GM12878 (cell line): ENCODE measurements around the gene TAS2R3. TPM values are rescaled to one million over a fixed set of nuclear protein-coding genes. Genes with fewer than 3 reads are reported as not detected.

Experiments
- ATAC-seq: fragments of 200-7000 bp; cut with Tn5 transposase; 3 replicates; pipeline ENCODE4 v1.9.1; 2020; ENCODE audit warnings: mild to moderate bottlenecking, moderate library complexity
- BruUV-seq: library from RNA; stranded (reverse); fragments of 400-500 nt; replicated peaks from 2 replicates; lab custom pipeline; 2021; lab: Mats Ljungman, UMichigan
- CTCF ChIA-PET: fragments of 300-600 bp; sonication (Branson Sonifier 250); formaldehyde crosslinking; extraction: SDS; loops from one replicate; lab custom pipeline; 2021; ENCODE audit warnings: inconsistent platforms; lab: Yijun Ruan, JAX
- POLR2A ChIA-PET: fragments of 350-600 bp; formaldehyde crosslinking; extraction: SDS; loops from one replicate; lab custom pipeline; 2021; ENCODE audit warnings: inconsistent platforms; lab: Charles Lee
- RAD21 ChIA-PET: fragments of 300-600 bp; sonication (Branson Sonifier 250); formaldehyde crosslinking; loops from one replicate; lab custom pipeline; 2023; ENCODE audit warnings: antibody characterized with exemption; ENCODE audit not compliant: unreplicated experiment; lab: Charles Lee
- SMC1A ChIA-PET: fragments of 300-600 bp; sonication (Branson Sonifier 250); formaldehyde crosslinking; loops from one replicate; lab custom pipeline; 2023; ENCODE audit not compliant: unreplicated experiment, uncharacterized antibody; lab: Charles Lee
- DNase-seq: peaks from one replicate; pipeline ENCODE4 v3.0.0-alpha.2; 2011; ENCODE audit warnings: low read depth, low spot score
- FAIRE-seq: peaks from 3 replicates; lab custom pipeline; 2011; peaks lifted over from hg19 to GRCh38; lab: Jason Lieb, UNC
- H2AFZ ChIP-seq: 2 replicates; pipeline ENCODE4 v1.6.0; 2011; ENCODE audit warnings: low read depth, low read length, control low read depth; ENCODE audit not compliant: control insufficient read depth
- H3K27ac ChIP-seq: 2 replicates; pipeline ENCODE4 v1.5.1; 2011; ENCODE audit warnings: control low read depth; ENCODE audit not compliant: control insufficient read depth, insufficient read depth
- H3K27me3 ChIP-seq, 2 experiments: replicated peaks in 1 of 2; 2 replicates each; pipeline versions ENCODE4 v1.6.0 to v1.6.1; 2011; ENCODE audit warnings: low read length in 1 of 2; ENCODE audit not compliant: control insufficient read depth in 2 of 2, insufficient read depth in 2 of 2
- H3K36me3 ChIP-seq, 2 experiments: 2 replicates each; pipeline ENCODE4 v1.5.1; 2011; ENCODE audit warnings: low read length in 1 of 2; ENCODE audit not compliant: control insufficient read depth in 2 of 2, insufficient read depth in 2 of 2
- H3K4me1 ChIP-seq: 2 replicates; pipeline ENCODE4 v1.6.1; 2011; ENCODE audit warnings: mild to moderate bottlenecking, low read length, moderate library complexity, mixed read lengths; ENCODE audit not compliant: control insufficient read depth, insufficient read depth
- H3K4me2 ChIP-seq: 2 replicates; pipeline ENCODE4 v1.6.0; 2011; ENCODE audit warnings: control low read depth; ENCODE audit not compliant: control insufficient read depth, insufficient read depth
- H3K4me3 ChIP-seq: fragments of 200-600 bp; sonication (generic); 2 replicates; pipeline ENCODE4 v1.5.1; 2016
- H3K79me2 ChIP-seq: 2 replicates; pipeline ENCODE4 v1.6.0; 2011; ENCODE audit warnings: low read length; ENCODE audit not compliant: control insufficient read depth, insufficient read depth
- H3K9ac ChIP-seq: 2 replicates; pipeline ENCODE4 v1.8.0; 2011; ENCODE audit warnings: low read length, control low read depth, mixed read lengths; ENCODE audit not compliant: control insufficient read depth, insufficient read depth
- H3K9me3 ChIP-seq: replicated peaks from 3 replicates; pipeline ENCODE4 v1.5.1; 2011; ENCODE audit warnings: mild to moderate bottlenecking, low read length; ENCODE audit not compliant: control insufficient read depth, insufficient read depth
- H4K20me1 ChIP-seq: 2 replicates; pipeline ENCODE4 v1.6.0; 2011; ENCODE audit not compliant: control insufficient read depth, insufficient read depth
- BCL11A ChIP-seq: IDR thresholded peaks from 2 replicates; pipeline ENCODE4 v1.6.1; 2011; ENCODE audit warnings: low read depth, low read length
- BMI1 ChIP-seq: fragments of 450-650 bp; IDR thresholded peaks from 2 replicates; pipeline ENCODE4 v1.6.1; 2016; ENCODE audit warnings: mild to moderate bottlenecking, moderate library complexity, borderline replicate concordance
- CBX5 ChIP-seq: sonication (generic); IDR thresholded peaks from 2 replicates; pipeline ENCODE4 v1.6.1; 2016; ENCODE audit warnings: low read depth, moderate library complexity, mild to moderate bottlenecking, inconsistent platforms
- CEBPB ChIP-seq, 2 experiments: fragments of 150-350 bp in 1 of 2; IDR thresholded peaks; 2 replicates each; pipeline ENCODE4 v1.6.1; 2012 to 2014; ENCODE audit warnings: low read depth in 2 of 2, low read length in 2 of 2, borderline replicate concordance in 1 of 2, inconsistent platforms in 1 of 2
- FOXM1 ChIP-seq: IDR thresholded peaks from 2 replicates; pipeline ENCODE4 v1.6.1; 2012; ENCODE audit warnings: low read depth, mild to moderate bottlenecking, inconsistent platforms, low read length, moderate library complexity
- HDAC6 ChIP-seq: fragments of 200-600 bp; sonication (generic); IDR thresholded peaks from one replicate; pipeline ENCODE4 v1.8.0; 2017; ENCODE audit warnings: antibody characterized with exemption; ENCODE audit not compliant: unreplicated experiment
- SPI1 ChIP-seq: IDR thresholded peaks from 2 replicates; pipeline ENCODE4 v1.6.1; 2011; ENCODE audit warnings: low read depth, mild to moderate bottlenecking, low read length, moderate library complexity, borderline replicate concordance; ENCODE audit not compliant: insufficient read depth
- ZBED1 ChIP-seq: IDR thresholded peaks from 2 replicates; pipeline ENCODE4 v1.6.1; 2016; ENCODE audit warnings: borderline replicate concordance
- WGBS: methylation state at CpG from one replicate; pipeline ENCODE4 v1.1.6; 2016; ENCODE audit warnings: low lambda C conversion rate; ENCODE audit not compliant: insufficient replicate concordance, insufficient coverage; ENCODE audit errors: missing lambda C conversion rate; 5-methylcytosine and 5-hydroxymethylcytosine counted together
- in situ Hi-C: fragments of 300-500 bp; cut with MboI; formaldehyde crosslinking; loops from 9 replicates; pipeline ENCODE4 v1.14.3; 2018; ENCODE audit warnings: mixed read lengths
- intact Hi-C: fragments of 100-400 bp; cut with micrococcal nuclease; formaldehyde crosslinking; loops from one replicate; pipeline ENCODE4 v1.14.2; 2022; ENCODE audit not compliant: unreplicated experiment
- polyA plus RNA-seq, 11 experiments: library from polyadenylated mRNA; depleted of rRNA in 4 of 11; unstranded in 6 of 11; stranded (reverse) in 5 of 11; fragments of >200 nt; fragmentation: Nextera tagmentation in 4 of 11; fragmentation: Illumina TruSeq in 1 of 11; extraction: Ambion mirVana in 4 of 11; extraction: Trizol in 1 of 11; gene quantifications; 1 replicate in 1 of 11; 2 replicates in 10 of 11; pipeline versions ENCODE4 v1.2.1 to v1.2.3, GENCODE V29; 2011 to 2016; ENCODE audit warnings: inconsistent platforms in 2 of 11, missing spikeins in 2 of 11, low read depth in 1 of 11
- total RNA-seq, 4 experiments: library from RNA; depleted of rRNA in 3 of 4; stranded (reverse); fragments of >200 nt in 3 of 4; fragmentation: Illumina TruSeq in 1 of 4; extraction: Trizol in 1 of 4; gene quantifications; 2 replicates each; pipeline versions ENCODE4 v1.2.1 to v1.2.3, GENCODE V29; 2013 to 2021
- TF ChIP-seq, protein P1 (sequence below): IDR thresholded peaks from 2 replicates; pipeline ENCODE4 v1.6.1; 2012; ENCODE audit warnings: mild to moderate bottlenecking, low read depth, low read length
- TF ChIP-seq, protein P2 (sequence below): fragments of 450-650 bp; IDR thresholded peaks from 2 replicates; pipeline ENCODE4 v1.6.1; 2018; ENCODE audit warnings: borderline replicate concordance, mild to moderate bottlenecking; ENCODE audit not compliant: partially characterized antibody

Gene TAS2R3
- total and polyA plus RNA-seq, 10 of the 15 experiments (the other 5 are each of a cell fraction or from before 2014, with no cell fraction given), result 0.21 to 1.1 (median 0.55) TPM; not detected in 4

DNA sequence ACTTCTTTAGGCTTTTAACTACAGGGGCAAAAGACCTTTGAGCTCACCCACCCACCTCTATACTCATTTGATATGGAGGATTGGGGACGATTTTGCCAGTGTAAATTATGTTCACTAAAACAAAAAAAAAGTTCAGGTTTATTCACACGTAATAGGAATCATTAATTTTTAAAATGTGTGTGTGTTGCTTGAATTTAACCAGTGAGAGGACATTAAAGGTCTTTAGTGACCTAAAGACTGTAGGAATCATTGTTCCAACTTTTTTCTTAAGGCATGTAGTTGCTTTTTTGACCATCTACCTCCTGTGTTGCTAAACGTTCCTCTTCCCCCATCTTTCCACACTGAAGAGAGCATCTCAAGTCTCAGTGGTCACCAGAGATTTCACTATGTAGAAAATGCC lies 24.6 kb upstream of the TAS2R3 start (continued):
- TF ChIP-seq, protein P1, sequence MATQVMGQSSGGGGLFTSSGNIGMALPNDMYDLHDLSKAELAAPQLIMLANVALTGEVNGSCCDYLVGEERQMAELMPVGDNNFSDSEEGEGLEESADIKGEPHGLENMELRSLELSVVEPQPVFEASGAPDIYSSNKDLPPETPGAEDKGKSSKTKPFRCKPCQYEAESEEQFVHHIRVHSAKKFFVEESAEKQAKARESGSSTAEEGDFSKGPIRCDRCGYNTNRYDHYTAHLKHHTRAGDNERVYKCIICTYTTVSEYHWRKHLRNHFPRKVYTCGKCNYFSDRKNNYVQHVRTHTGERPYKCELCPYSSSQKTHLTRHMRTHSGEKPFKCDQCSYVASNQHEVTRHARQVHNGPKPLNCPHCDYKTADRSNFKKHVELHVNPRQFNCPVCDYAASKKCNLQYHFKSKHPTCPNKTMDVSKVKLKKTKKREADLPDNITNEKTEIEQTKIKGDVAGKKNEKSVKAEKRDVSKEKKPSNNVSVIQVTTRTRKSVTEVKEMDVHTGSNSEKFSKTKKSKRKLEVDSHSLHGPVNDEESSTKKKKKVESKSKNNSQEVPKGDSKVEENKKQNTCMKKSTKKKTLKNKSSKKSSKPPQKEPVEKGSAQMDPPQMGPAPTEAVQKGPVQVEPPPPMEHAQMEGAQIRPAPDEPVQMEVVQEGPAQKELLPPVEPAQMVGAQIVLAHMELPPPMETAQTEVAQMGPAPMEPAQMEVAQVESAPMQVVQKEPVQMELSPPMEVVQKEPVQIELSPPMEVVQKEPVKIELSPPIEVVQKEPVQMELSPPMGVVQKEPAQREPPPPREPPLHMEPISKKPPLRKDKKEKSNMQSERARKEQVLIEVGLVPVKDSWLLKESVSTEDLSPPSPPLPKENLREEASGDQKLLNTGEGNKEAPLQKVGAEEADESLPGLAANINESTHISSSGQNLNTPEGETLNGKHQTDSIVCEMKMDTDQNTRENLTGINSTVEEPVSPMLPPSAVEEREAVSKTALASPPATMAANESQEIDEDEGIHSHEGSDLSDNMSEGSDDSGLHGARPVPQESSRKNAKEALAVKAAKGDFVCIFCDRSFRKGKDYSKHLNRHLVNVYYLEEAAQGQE, result no peak
- TF ChIP-seq SPI1 (no peak), BCL11A (no peak)
- TF ChIP-seq, protein P2, sequence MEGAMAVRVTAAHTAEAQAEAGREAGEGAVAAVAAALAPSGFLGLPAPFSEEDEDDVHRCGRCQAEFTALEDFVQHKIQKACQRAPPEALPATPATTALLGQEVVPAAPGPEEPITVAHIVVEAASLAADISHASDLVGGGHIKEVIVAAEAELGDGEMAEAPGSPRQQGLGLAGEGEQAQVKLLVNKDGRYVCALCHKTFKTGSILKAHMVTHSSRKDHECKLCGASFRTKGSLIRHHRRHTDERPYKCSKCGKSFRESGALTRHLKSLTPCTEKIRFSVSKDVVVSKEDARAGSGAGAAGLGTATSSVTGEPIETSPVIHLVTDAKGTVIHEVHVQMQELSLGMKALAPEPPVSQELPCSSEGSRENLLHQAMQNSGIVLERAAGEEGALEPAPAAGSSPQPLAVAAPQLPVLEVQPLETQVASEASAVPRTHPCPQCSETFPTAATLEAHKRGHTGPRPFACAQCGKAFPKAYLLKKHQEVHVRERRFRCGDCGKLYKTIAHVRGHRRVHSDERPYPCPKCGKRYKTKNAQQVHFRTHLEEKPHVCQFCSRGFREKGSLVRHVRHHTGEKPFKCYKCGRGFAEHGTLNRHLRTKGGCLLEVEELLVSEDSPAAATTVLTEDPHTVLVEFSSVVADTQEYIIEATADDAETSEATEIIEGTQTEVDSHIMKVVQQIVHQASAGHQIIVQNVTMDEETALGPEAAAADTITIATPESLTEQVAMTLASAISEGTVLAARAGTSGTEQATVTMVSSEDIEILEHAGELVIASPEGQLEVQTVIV, result no peak

DNA sequence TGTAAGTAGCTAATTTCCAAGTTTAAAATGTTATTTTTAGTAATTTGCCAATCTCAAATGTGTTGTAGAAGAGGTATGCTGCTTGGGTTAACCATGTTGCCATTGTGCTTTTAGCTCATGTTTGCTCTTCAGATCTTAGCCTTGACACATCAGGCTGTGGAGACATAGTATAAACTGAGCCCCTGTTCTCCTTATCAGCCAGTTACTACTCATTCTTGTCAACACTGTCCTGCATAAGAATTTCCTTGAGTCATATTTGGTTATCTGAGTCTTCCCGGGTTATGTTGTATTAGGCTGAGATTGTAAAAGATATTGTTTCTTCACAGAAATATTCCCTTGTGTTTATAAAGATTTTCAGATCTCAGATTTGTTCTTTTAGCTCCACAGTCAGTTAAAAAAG lies 21.7 kb upstream of the TAS2R3 start:
- H3K9me3 ChIP-seq, result no peaks in the 10 kb centered on the region
- H3K4me1 ChIP-seq, result peaks cover 4% of the 10 kb centered on the region; the same call in 1 of the 2 replicates
- intact Hi-C loops, result no loop called here
- H3K27me3 ChIP-seq, result no peaks in the 10 kb centered on the region
- no peak overlapping the region for H2AFZ ChIP-seq
- H3K9ac ChIP-seq, result no peak overlapping the region
- in situ Hi-C loops, result no loop called here
- 100% methylated on average over 1 of the region's 1 CpG for WGBS
- no peak overlapping the region for H3K4me2 ChIP-seq
- TF ChIP-seq FOXM1 (no peak), ZBED1 (no peak), BMI1 (no peak), CBX5 (no peak), CEBPB (IDR thresholded peaks at IDR 0.05; ENCODE audit: borderline replicate concordance in 1 of 2, low read depth in 2 of 2, low read length in 2 of 2) (no peak), HDAC6 (no peak)
- TF ChIP-seq, all 136 proteins: peak for 0
- FAIRE-seq (no peak), DNase-seq (no peak), ATAC-seq (no peak)
- ChIA-PET POLR2A (no interaction called here), SMC1A (interaction anchor here (1.3 kb wide), 1 partner anchor 42 kb away, joined by 3 read pairs; no protein-coding TSS in a partner anchor), RAD21 (no interaction called here), CTCF (interaction anchor here (0.6 to 4.0 kb wide), 4 partner anchors 44 to 746 kb away, joined by 3 to 12 read pairs (median 4); partner anchors contain the start of gene MRPS33)
- BruUV-seq, result no TSS peak
- H3K36me3 ChIP-seq, result peaks cover 2 to 27% of the 10 kb centered on the region in 2 experiments
- peaks cover 38% of the 10 kb centered on the region for H3K79me2 ChIP-seq
- no peak overlapping the region for H3K4me3 ChIP-seq
- no peaks in the 10 kb centered on the region for H4K20me1 ChIP-seq
- H3K27ac ChIP-seq, result no peak overlapping the region
